ENCODE measurements around the gene SAMD8.

Gene SAMD8

GRCh38 chr10:75228278-75228677, 116.8 kb downstream of the SAMD8 start:
- H3K27ac ChIP-seq: no peak overlapping the region
- no peak for TF ChIP-seq CTCF (conservative IDR thresholded peaks at IDR 0.05)

- TF ChIP-seq CTCF (conservative IDR thresholded peaks at IDR 0.05): no peak
- H3K27ac ChIP-seq: no peak overlapping the region
Observed at GRCh38 chr10:75228834-75229233, 117.4 kb downstream of the SAMD8 start.

- no peak overlapping the region for H3K27ac ChIP-seq
- TF ChIP-seq CTCF (conservative IDR thresholded peaks at IDR 0.05): no peak
Observed at GRCh38 chr10:75229971-75230370, 118.5 kb downstream of the SAMD8 start.

GRCh38 chr10:75230600-75231038, 119.2 kb downstream of the SAMD8 start:
- H3K27ac ChIP-seq: no peak overlapping the region
- peak; percentile 94 for TF ChIP-seq CTCF (conservative IDR thresholded peaks at IDR 0.05)
